ENCODE data around the gene YLPM1.
A peak's percentile ranks its signal among the peaks of the same experiment; 100 is the strongest.

YLPM1 gene

DNA sequence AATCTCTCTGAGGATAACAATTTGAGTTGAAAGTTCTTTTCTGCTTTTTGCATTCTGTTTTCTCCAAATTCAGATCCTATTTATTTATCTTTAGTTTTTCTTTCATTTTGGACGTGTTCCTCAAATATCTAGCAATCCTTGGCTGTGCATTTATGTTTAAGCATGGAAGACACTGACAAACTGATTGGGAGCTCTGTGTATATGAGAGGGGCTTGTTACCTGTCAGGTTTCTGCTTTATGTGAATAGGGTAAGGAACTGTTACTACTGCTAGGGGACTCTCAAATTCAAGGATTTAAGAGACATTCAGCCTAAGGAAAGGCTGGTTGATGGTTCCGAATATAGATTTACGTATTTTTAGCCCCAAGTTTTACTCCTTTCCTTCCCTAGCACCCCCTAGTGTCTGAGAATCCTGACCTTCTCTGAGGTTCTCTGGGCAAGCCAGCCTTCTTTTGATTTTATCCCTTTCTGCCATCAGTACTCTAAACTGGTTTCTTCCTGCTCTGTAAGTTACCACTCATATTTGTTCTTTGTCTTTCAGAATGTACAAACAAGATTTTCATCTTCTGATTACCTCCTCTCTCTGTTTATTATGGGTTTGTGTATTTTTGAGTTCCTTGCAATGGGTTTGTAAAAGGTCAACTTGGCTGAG, 30.5 kb downstream of the YLPM1 start:
- peak; percentile 8 for DNase-seq (ENCODE audit: low spot score)

DNA sequence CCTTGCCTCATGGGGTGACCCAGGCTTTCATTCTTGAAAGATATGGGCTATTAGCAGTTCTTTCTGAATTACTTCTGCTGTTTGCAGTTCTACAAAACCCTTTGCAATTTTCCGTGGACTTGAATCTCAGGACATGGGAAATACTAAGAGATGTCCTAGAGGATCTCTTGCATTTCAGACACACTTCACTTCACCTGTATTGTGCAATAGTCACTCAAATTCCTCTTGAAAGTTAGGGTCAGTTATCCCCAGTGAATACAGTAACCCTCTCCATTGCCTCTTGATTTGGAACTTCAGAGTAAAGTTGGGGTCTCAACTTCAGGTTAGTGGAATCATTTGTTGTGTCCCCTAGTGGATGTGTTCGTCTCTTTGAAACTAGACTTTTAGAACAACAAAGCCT, 31.8 kb downstream of the YLPM1 start:
- DNase-seq (ENCODE audit: low spot score), result no peak

DNA sequence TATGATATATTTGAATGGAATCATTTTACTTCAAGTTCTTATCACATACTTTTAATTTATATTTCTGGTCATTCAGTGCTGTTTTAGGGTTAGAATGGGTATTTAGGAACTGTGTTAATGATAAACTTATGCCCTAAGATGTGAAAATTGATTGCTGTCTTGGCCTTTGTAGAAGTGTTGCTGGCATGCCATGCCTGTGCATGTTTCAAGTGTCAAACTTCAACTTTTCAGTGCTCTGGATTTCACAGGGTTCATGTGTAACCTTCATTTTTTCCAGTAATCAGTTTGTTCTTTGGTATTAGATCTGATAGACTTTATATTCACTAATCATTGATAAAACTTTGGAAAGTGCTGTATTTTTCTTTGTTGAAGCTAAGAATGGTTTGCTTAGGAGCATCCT, 36.6 kb downstream of the YLPM1 start:
- no peak for DNase-seq (ENCODE audit: low spot score)

DNA sequence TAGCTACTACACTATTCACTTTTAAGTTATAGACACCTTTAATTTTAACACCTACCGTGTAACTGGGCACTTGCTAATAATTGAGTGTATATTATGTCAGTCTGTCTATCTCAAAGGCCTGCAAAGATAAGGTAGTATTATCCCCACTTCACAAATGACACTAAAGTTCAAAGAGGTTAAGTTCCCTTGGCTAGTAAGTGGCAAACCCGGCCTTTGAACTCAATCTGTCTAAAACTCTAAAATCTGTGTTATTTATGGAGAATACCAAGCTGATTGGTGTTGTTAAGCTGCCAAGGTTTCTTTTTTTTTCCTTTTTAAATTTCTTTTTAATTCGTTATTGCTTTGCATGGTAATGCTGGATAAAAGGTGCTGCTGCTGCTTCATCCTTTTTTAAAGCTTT, 37.7 kb downstream of the YLPM1 start:
- no peak for DNase-seq (ENCODE audit: low spot score)

DNA sequence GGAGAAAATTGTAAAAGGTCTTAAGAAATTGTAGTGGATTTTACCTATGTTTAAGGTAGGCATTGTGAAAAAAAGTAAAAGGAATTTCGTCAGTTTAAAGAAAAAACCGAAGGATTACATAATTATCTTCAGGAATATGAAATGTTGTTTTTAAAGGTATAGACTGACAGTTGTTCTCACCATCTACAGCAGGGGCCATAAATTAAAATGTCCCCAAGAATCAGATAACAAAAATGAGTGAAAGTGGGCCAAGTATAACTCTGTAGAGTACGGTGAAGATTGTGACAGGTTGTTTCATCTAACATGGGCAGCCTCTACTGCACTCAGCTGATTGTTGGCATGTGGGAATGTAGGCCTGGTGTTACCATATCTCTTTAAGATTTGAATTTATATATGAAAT, 38.3 kb downstream of the YLPM1 start:
- no peak for DNase-seq (ENCODE audit: low spot score)

DNA sequence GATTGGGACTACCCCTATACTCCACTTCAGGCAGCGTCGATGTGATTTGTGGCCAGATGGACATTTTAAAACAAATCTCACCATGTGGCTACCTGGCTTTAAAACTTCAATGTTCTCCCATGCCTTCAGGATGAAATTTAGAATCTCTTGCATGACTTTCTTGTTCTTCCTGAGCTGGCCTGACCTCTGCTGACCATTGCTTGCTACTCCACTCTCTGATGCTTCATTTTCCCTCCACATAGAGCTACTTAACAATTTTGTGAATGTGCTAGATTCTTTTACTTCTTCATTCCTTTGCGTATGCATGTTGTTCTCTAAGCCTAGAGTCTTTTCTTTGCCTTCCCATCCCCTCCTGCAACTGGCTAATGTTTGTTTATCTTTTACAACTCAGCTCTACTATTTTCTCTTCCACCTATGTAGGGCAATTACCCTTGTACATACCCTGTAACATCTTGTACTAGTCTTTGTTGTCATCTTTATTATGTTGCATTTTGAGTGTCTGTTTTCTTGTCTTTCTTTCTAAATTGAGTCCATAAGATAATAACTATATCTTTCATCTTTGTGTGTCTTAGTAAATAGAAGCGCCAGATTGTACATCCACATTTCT, 41.2 kb downstream of the YLPM1 start:
- DNase-seq (ENCODE audit: low spot score), result peak; percentile 67

- no peak for DNase-seq (ENCODE audit: low spot score)
Observed at GRCh38 chr14:74807853-74808545, 44.9 kb downstream of the YLPM1 start.

DNA sequence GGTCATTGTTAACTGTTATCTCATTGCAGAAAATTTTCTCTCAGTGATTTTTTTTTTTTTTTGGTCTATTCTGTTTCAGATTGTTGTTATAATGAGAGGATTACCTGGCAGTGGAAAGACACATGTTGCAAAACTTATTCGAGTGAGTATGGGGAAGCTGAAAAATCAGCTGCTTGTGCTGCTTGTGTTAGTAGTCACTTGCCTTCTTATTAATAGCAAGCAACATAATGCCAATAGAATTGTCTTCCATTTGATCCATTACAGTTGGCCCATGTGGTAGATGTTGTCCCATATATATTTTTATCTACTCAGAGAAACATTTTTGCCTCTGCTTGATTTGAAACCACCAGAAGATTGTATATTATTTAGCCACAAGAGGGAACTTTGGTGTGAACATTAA, 53.0 kb downstream of the YLPM1 start:
- DNase-seq (ENCODE audit: low spot score), result no peak

GRCh38 chr14:74820288-74820687, 57.2 kb downstream of the YLPM1 start:
- no peak for DNase-seq (ENCODE audit: low spot score)

- DNase-seq (ENCODE audit: low spot score), result no peak
Observed at GRCh38 chr14:74821267-74821915, 58.3 kb downstream of the YLPM1 start.

GRCh38 chr14:74824997-74825396, 61.9 kb downstream of the YLPM1 start:
- DNase-seq (ENCODE audit: low spot score), result peak; percentile 8

DNA sequence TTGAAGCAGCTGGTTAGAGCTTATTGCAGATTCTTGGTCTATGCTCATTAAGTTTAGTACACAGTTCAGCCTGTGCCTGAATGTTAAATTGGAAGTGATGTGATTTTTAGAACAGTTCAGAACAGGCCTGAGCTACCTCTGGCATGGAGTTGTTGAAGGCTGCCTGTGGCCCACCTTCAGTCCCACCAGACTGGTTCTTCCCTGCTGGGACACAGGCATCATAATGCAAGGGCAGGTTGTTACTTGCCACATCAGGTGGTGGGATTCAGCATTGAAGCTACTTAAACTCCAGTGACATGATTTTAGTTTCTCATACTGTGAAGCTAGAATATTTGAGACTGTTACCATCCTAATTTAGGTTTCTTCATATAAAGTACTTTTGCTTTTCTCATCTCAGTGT, 63.5 kb downstream of the YLPM1 start:
- no peak for DNase-seq (ENCODE audit: low spot score)

GRCh38 chr14:74829251-74829650, 66.1 kb downstream of the YLPM1 start:
- DNase-seq (ENCODE audit: low spot score), result no peak

GRCh38 chr14:74832849-74833248, 69.7 kb downstream of the YLPM1 start:
- DNase-seq (ENCODE audit: low spot score), result no peak

- no peak for DNase-seq (ENCODE audit: low spot score)
Observed at GRCh38 chr14:74834692-74835392, 71.7 kb downstream of the YLPM1 start.

GRCh38 chr14:74835645-74836250, 72.6 kb downstream of the YLPM1 start:
- DNase-seq (ENCODE audit: low spot score), result no peak

GRCh38 chr14:74836251-74836960, 73.3 kb downstream of the YLPM1 start:
- peak; percentile 10 for DNase-seq (ENCODE audit: low spot score)

- no peak for DNase-seq (ENCODE audit: low spot score)
Observed at GRCh38 chr14:74838166-74838565, 75.0 kb downstream of the YLPM1 start.

- no peak for DNase-seq (ENCODE audit: low spot score)
Observed at GRCh38 chr14:74840603-74841030, 77.5 kb downstream of the YLPM1 start.

DNA sequence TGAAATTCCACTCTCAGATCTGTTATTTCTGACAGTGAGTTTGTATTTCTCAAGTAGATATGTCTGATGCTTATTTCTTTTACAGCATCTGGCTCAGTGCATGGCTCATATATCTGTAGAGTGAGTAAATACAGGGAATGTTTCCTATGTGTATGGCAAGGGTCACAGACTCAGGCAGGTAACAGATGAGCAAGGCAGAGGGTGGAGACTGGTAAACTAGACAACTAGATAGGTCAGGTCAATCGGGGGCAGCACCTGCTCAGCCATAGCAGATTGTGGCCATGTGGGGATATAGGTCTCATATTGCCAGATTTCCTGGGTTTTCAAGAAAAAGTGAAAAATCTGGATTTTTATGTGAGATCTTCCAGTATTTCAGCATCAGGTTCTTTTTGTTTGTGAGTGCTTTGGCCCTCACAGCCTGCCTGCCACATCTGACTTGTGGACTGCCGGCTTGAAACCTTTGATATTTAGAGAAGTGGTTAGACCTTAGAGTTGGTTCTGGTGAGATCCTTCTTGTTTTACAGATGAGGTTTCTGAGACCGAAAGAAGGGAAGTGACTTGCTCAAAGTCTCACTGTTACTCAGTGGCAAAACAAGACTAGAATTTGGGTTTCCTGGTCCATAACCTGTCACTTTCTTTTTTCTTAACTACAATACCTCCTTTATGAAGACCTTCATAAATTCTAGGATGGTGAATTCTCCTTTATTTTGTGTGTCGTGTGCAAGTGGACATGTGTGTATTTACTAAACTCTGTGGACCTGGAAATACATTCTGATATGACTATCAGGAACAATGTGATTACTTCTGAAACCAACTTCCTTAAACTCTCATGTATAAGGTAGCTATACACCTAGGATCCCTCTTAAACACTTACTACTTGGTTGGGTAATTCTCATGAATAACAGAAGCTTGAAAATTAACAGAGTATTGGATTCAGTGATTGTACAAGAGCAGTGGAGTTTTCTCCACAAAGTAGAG, 78.4 kb downstream of the YLPM1 start:
- no peak for DNase-seq (ENCODE audit: low spot score)
